Panc1 (cell line): ENCODE results near the gene CRYBG1. TPM values are rescaled to one million over a fixed set of nuclear protein-coding genes. Genes with fewer than 3 reads are reported as not detected.

ENCODE experiments used
- ATAC-seq: fragments of 200-7000 bp; cut with Tn5 transposase; 2 replicates; pipeline ENCODE4 v1.9.1; 2020; ENCODE audit warnings: mild to moderate bottlenecking, moderate library complexity
- BruUV-seq: library from RNA; stranded (reverse); fragments of 400-500 nt; replicated peaks from 2 replicates; lab custom pipeline; 2021; lab: Mats Ljungman, UMichigan
- CTCF ChIA-PET: fragments of 300-600 bp; sonication (Branson Sonifier 250); formaldehyde crosslinking; loops from one replicate; lab custom pipeline; 2022; ENCODE audit warnings: antibody characterized with exemption; lab: Charles Lee
- POLR2A ChIA-PET: fragments of 300-600 bp; sonication (Branson Sonifier 250); formaldehyde crosslinking; loops from one replicate; lab custom pipeline; 2022; ENCODE audit warnings: antibody characterized with exemption; lab: Charles Lee
- DNase-seq: peaks from one replicate; pipeline ENCODE4 v3.0.0-alpha.2; 2010; ENCODE audit warnings: low read depth, low spot score
- H3K27ac ChIP-seq: 2 replicates; pipeline ENCODE4 v1.5.1; 2011; ENCODE audit warnings: mild to moderate bottlenecking, low read length, inconsistent platforms
- H3K27me3 ChIP-seq: fragments of 200-500 bp; sonication (Bioruptor generic); 2 replicates; pipeline ENCODE4 v1.6.0; 2014; ENCODE audit warnings: low read length, inconsistent platforms; ENCODE audit not compliant: control insufficient read depth, insufficient read depth
- H3K36me3 ChIP-seq: fragments of 200-500 bp; sonication (Bioruptor generic); 2 replicates; pipeline ENCODE4 v1.5.1; 2014; ENCODE audit warnings: inconsistent platforms, mild to moderate bottlenecking, low read length, moderate library complexity; ENCODE audit not compliant: control insufficient read depth, insufficient read depth
- H3K4me1 ChIP-seq: 2 replicates; pipeline ENCODE4 v1.5.1; 2011; ENCODE audit warnings: inconsistent platforms, mild to moderate bottlenecking, low read length, moderate library complexity; ENCODE audit not compliant: control insufficient read depth, insufficient read depth
- H3K4me3 ChIP-seq, 2 experiments: 2 replicates each; pipeline ENCODE4 v1.5.1; 2011 to 2012; ENCODE audit warnings: low read depth in 2 of 2, low read length in 2 of 2, mild to moderate bottlenecking in 2 of 2, inconsistent platforms in 1 of 2, moderate library complexity in 1 of 2
- H3K9me3 ChIP-seq: fragments of 200-500 bp; sonication (Bioruptor generic); 2 replicates; pipeline ENCODE4 v1.5.1; 2014; ENCODE audit warnings: low read depth, mild to moderate bottlenecking, inconsistent platforms, low read length, moderate library complexity; ENCODE audit not compliant: control insufficient read depth, insufficient read depth
- CTCF ChIP-seq: fragments of 450-650 bp; IDR thresholded peaks from 2 replicates; pipeline ENCODE4 v1.5.1; 2017; ENCODE audit warnings: mild to moderate bottlenecking
- POLR2AphosphoS5 ChIP-seq: IDR thresholded peaks from 2 replicates; pipeline ENCODE4 v1.6.1; 2012; ENCODE audit warnings: mild to moderate bottlenecking, low read depth, low read length, moderate library complexity
- REST ChIP-seq, 2 experiments: IDR thresholded peaks; 2 replicates each; pipeline ENCODE4 v1.6.1; 2011 to 2012; ENCODE audit warnings: low read depth in 2 of 2, control low read depth in 1 of 2, low read length in 1 of 2, mild to moderate bottlenecking in 1 of 2, moderate library complexity in 1 of 2; ENCODE audit not compliant: insufficient read depth in 1 of 2
- SIN3A ChIP-seq: IDR thresholded peaks from 2 replicates; pipeline ENCODE4 v1.6.1; 2012; ENCODE audit warnings: low read depth, mild to moderate bottlenecking, low read length, moderate library complexity, borderline replicate concordance; ENCODE audit not compliant: insufficient read depth
- TCF7L2 ChIP-seq: IDR thresholded peaks from 2 replicates; pipeline ENCODE4 v1.6.1; 2011; ENCODE audit warnings: mild to moderate bottlenecking, low read depth, low read length, inconsistent platforms
- in situ Hi-C: cut with HindIII; loops from 2 replicates; pipeline ENCODE4 v1.10.0; 2016; ENCODE audit warnings: low sequenced_read_pairs, low pct_unique_long_range_greater_than_20kb
- intact Hi-C: fragments of 100-400 bp; cut with micrococcal nuclease; formaldehyde crosslinking; loops from one replicate; pipeline ENCODE4 v1.10.0; 2022; ENCODE audit not compliant: unreplicated experiment
- total RNA-seq: library from RNA; stranded (reverse); gene quantifications from one replicate; pipeline ENCODE4 v1.2.1, GENCODE V29; 2021; ENCODE audit not compliant: unreplicated experiment

The CRYBG1 gene
- total RNA-seq, 1 experiment from 2014 or later: 32.3 TPM

GRCh38 chr6:106372838-106373501 lies 12.5 kb downstream of the CRYBG1 start:
- POLR2A ChIA-PET: interaction anchor here (0.9 kb wide), 1 partner anchor 31 kb away, joined by 3 read pairs; no protein-coding TSS in a partner anchor
- no peaks in the 10 kb centered on the region for H3K36me3 ChIP-seq
- CTCF ChIA-PET: no interaction called here
- in situ Hi-C loops (no loop called here), intact Hi-C loops (no loop called here)
- H3K9me3 ChIP-seq: no peaks in the 10 kb centered on the region
- H3K27ac ChIP-seq: no peak overlapping the region
- ATAC-seq (no peak), DNase-seq (no peak)
- no peak for TF ChIP-seq TCF7L2
- no peak for TF ChIP-seq POLR2AphosphoS5
- TF ChIP-seq REST (IDR thresholded peaks at IDR 0.05; ENCODE audit: insufficient read depth in 1 of 2, low read depth in 2 of 2, low read length in 1 of 2): no peak
- TF ChIP-seq SIN3A: no peak
- TF ChIP-seq CTCF: no peak
- H3K4me3 ChIP-seq: no peak overlapping the region
- no TSS peak for BruUV-seq
- no peaks in the 10 kb centered on the region for H3K4me1 ChIP-seq
- H3K27me3 ChIP-seq: peaks cover 35% of the 10 kb centered on the region

GRCh38 chr6:106373502-106374239 lies 13.2 kb downstream of the CRYBG1 start:
- Histone ChIP-seq H3K4me1 (no peaks in the 10 kb centered on the region), H3K27me3 (peaks cover 32% of the 10 kb centered on the region), H3K36me3 (no peaks in the 10 kb centered on the region), H3K27ac (no peak overlapping the region), H3K4me3 (no peak overlapping the region), H3K9me3 (no peaks in the 10 kb centered on the region)
- ChIA-PET CTCF (no interaction called here), POLR2A (no interaction called here)
- no peak for TF ChIP-seq SIN3A
- no peak for TF ChIP-seq CTCF
- no peak for TF ChIP-seq REST (IDR thresholded peaks at IDR 0.05; ENCODE audit: insufficient read depth in 1 of 2, low read depth in 2 of 2, low read length in 1 of 2)
- no peak for TF ChIP-seq POLR2AphosphoS5
- TF ChIP-seq TCF7L2: no peak
- BruUV-seq: no TSS peak
- DNase-seq (no peak), ATAC-seq (no peak)
- in situ Hi-C loops: no loop called here
- intact Hi-C loops: no loop called here
